GM12865 (cell line): Measurements from ENCODE around the gene SAP30BP.

ENCODE experiments used
- DNase-seq: peaks from one replicate; pipeline ENCODE4 v3.0.0; 2010; ENCODE audit warnings: low read depth
- H3K4me3 ChIP-seq: 2 replicates; pipeline ENCODE4 v1.5.1; 2011; ENCODE audit warnings: mild to moderate bottlenecking, low read depth, low read length, control low read depth
- TF ChIP-seq, protein P1 (sequence below): IDR thresholded peaks from 2 replicates; pipeline ENCODE4 v1.5.1; 2011; ENCODE audit warnings: low read length, control low read depth, low read depth, inconsistent platforms; ENCODE audit not compliant: insufficient read depth; ENCODE audit errors: missing control alignments

SAP30BP gene

GRCh38 chr17:75670868-75671267 lies 3.7 kb downstream of the SAP30BP start:
- DNase-seq: no peak
- TF ChIP-seq, protein P1, sequence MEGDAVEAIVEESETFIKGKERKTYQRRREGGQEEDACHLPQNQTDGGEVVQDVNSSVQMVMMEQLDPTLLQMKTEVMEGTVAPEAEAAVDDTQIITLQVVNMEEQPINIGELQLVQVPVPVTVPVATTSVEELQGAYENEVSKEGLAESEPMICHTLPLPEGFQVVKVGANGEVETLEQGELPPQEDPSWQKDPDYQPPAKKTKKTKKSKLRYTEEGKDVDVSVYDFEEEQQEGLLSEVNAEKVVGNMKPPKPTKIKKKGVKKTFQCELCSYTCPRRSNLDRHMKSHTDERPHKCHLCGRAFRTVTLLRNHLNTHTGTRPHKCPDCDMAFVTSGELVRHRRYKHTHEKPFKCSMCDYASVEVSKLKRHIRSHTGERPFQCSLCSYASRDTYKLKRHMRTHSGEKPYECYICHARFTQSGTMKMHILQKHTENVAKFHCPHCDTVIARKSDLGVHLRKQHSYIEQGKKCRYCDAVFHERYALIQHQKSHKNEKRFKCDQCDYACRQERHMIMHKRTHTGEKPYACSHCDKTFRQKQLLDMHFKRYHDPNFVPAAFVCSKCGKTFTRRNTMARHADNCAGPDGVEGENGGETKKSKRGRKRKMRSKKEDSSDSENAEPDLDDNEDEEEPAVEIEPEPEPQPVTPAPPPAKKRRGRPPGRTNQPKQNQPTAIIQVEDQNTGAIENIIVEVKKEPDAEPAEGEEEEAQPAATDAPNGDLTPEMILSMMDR: no peak

DNA sequence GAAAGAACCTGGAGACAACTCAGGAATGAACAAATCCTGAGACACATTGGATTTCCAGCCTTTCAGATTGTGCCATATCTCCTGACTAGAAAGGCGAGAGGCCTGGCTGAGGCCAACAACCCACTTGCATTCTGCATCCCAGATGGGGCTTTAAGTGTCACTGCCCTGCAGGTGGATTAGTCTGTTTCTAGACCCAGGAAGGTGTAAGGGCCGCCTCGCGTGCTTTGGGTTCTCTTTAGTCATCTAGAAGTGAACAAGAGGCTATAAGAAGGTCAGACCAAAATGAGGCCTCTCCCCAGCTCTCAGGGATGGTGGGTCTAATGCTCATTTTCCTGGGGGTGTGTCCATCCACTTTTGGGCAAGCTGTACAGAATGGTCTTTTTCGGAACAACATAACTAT lies 4.9 kb downstream of the SAP30BP start:
- TF ChIP-seq, protein P1: no peak
- DNase-seq: no peak
- no peak overlapping the region for H3K4me3 ChIP-seq

More at GRCh38 chr17:75670868-75671267, 3.7 kb downstream of the SAP30BP start:
- H3K4me3 ChIP-seq: no peak overlapping the region

DNA sequence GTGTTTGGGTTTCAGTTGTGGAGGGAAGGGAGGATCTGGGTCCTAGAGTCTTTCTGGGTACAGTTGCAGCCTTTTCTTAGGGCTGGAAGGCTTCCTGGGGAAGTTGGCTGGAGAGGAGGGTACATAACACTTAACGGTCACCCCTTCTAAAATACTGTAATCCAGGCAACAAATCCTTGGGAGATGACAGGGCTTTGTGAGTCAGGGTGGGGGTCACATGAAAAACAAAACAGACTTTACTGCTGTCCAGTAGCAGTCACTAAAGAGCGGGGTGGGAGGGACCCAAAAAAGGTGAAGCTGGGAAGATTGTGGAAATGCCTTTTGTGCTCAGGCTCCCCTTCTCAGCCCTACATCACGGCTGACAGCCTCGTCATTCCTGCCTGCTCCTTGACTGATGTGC lies 6.3 kb downstream of the SAP30BP start:
- no peak overlapping the region for H3K4me3 ChIP-seq
- DNase-seq: no peak
- TF ChIP-seq, protein P1: no peak

GRCh38 chr17:75676461-75676860 lies 9.3 kb downstream of the SAP30BP start:
- TF ChIP-seq, protein P1: no peak
- no peak overlapping the region for H3K4me3 ChIP-seq
- DNase-seq: no peak

GRCh38 chr17:75679706-75680211 lies 12.6 kb downstream of the SAP30BP start:
- DNase-seq: no peak
- TF ChIP-seq, protein P1: no peak
- no peak overlapping the region for H3K4me3 ChIP-seq

GRCh38 chr17:75680431-75680830 lies 13.3 kb downstream of the SAP30BP start:
- no peak for DNase-seq
- TF ChIP-seq, protein P1: no peak
- H3K4me3 ChIP-seq: no peak overlapping the region

DNA sequence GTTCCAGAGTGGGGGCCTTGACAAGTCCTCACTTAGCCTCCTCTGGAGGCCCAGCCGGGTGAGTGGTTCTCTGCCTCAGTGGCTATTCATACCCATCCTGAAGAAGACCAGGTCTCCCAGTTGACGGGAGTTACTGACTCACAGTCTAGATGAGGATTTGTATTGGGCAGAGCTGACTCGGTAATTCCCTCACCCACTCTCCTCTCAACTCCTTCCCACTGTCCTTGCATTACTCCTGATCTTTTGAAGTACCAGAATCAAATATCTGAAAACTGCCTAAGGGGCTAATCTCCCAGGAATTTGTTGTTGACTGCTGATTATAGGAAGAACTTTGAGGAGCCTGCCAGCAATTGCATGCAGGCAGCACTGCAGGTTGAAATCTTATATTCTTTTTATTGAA lies 14.2 kb downstream of the SAP30BP start:
- H3K4me3 ChIP-seq: no peak overlapping the region
- TF ChIP-seq, protein P1: no peak
- DNase-seq: no peak
